GM21825 (cell line): ENCODE data around the gene MGLL.
"Not testable (repeated sequence)": the region's sequence is repeated elsewhere in the genome, so short reads cannot be mapped to it uniquely, and the experiment has no call there.

ENCODE experiments used
- ATAC-seq: cut with Tn5 transposase; IDR thresholded peaks from one replicate; pipeline ENCODE4 v1.9.1; 2021; ENCODE audit warnings: mild to moderate bottlenecking, moderate library complexity; ENCODE audit not compliant: unreplicated experiment

The MGLL gene

GRCh38 chr3:127692501-127693335, 129.6 kb downstream of the MGLL start:
- ATAC-seq, result no peak

GRCh38 chr3:127691974-127692373, 130.3 kb downstream of the MGLL start:
- no peak for ATAC-seq

GRCh38 chr3:127691489-127691888, 130.8 kb downstream of the MGLL start:
- ATAC-seq, result no peak

DNA sequence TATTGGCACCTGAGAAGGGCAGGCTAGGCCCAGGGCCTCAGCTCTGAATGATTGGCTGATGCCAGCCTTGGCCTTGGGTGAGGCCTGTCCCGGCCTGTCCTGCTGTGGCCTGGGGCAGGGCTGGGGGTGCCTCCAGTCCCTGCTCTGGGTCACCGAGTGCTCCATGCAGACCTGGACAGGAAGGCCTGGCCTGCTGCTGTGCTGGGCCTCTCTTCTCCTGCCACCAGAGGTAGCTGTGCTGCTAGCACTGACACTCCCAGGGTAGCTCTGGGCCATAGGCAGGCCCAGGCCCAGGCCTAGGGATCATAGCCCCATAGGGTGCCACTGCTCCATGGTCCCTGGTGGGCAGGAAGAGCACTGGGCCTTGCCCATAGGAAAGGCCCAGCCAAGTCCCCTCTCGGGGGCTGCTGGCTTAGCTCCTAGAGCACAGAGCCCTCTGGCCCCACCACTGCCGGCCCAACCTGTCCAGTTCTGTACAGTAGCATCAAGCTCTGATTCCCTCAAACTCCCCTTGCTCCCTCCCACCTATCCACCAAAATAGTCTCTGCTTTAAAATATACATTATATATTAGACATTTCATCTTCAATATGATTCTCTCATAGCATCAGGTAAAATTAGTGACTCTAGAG, 131.4 kb downstream of the MGLL start:
- ATAC-seq, result no peak

- ATAC-seq, result no peak
Measured at GRCh38 chr3:127690106-127690505, 132.2 kb downstream of the MGLL start.

GRCh38 chr3:127689266-127689860, 133.0 kb downstream of the MGLL start:
- no peak for ATAC-seq

DNA sequence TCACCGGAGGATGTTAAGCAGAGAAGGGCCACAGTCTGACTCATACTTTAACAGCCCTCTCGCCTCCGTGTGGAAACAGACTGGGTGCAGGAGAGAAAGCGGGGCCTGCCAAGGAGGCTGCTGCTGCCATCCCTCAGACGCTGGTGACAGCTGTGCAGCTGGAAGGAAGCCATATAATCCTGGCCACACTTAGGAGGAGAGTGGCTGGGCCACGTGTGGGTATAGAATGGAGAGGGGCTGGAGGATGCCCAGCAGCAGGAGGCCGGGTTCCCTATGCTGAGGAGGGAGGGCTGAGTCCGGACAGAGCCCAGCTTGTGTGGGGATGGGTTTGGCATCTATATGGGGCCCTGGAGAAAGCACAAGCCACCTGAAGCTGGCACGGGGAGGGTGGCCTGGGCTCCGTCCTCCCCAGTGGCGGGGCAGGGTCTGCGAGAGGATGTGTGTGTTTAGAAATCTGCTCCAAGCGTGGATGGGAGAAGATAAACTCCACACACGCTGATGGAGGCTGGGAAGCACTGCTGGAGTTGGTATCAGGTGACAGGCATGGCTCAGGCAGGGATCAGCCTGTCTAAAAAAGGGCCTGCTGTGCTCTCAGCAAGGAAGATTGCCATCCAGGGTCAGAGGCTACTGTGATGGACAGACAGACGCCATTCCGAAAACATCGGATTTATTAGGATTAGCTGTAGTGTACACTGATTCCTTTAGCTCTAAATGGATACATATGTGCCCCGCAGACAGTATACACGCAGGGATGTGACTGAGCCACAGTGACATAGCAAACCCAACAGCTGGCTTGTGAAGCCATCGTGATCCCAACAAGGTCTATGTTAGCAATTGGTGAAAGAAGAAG, 133.7 kb downstream of the MGLL start:
- ATAC-seq, result no peak

GRCh38 chr3:127688022-127688415, 134.3 kb downstream of the MGLL start:
- no peak for ATAC-seq

- ATAC-seq, result no peak
Measured at GRCh38 chr3:127687228-127687737, 135.0 kb downstream of the MGLL start.

DNA sequence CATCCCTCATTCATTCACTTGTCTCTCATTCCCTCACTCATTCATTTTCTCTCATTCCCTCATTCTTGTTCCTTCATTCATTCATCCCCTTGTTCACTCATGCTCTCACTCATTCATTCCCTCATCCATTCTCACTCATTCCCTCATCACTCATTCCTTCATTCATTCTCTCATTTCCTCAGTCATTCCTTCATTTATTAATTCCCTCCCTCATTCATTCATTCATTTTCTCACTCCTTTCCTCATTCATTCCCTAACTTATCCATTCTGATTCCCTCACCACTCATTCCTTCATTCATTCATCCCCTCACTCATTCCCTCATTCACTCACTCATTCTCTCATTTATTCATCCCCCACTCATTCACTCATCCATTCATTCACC, 135.8 kb downstream of the MGLL start:
- ATAC-seq, result no peak

DNA sequence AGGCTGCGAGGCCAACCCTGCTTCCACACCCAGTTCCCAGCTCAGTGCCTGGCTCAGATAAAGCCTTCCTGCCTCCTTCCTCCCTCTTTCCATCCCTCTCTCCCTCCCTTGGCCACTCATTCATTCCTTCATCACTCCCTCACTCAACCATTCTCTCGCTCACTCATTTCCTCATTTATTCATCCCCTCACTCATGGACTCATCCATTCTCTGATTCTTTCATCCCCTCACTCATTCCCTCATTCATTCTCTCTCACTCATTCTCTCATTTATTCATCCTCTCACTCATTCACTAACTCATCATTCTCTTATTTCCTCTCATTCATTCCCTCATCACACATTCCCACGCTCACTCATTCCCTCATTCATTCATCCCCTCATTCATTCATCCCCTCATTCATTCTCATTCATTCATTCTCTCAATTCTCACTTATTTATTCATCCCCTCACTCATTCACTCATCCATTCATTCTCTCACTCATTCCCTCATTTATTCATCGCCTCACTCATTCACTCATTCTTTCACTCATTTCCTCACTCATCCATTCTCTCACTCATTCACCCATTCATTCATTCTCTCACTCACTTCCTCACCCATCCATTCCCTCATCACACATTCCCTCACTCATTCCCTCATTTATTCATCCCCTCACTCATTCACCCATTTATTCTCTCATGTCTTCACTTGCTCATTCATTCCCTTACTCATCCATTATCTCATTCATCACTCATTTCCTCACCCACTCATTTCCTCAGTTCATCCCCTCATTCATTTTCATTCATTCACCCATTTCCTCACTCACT, 136.4 kb downstream of the MGLL start:
- no peak for ATAC-seq

DNA sequence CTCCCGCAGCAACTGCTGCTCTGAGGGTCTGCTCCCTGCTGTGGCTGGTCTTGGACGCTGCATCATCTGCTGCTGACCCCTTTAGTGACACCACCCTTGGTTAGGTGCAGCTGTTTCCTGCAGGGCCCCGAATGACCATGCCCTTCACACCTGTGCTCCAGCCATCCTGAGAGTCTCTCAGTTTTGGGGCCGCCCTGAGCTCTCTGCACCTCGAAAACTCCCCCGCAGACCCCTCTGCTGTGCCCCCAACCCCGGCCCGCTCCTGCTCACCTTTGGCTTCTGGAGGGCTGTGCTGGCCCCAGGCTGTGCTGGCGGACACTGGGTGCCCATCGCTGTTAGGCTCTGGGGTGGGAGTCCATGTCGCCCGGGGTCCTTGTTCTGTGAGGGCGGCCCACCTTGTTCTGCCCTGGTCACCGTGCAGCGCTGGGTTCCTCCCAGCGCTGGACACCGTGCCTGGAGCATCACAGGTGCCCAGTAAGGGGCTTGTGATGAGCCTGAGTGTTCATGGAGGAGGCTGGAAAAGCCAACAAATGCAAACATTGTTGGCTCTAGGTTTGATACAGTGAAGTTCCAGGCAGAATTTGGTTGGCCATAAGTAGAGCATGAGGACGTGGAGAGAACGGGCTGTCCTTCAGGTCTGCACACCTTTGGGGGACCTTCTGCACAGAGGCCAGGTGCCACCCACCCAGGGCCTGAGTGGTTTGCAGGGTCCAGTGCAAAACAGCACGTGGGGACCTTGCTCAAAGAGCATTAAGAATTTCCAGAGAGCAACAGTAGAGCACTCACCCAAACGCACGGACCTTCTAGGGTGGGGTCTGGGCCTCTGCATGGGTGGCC, 137.2 kb downstream of the MGLL start:
- no peak for ATAC-seq

DNA sequence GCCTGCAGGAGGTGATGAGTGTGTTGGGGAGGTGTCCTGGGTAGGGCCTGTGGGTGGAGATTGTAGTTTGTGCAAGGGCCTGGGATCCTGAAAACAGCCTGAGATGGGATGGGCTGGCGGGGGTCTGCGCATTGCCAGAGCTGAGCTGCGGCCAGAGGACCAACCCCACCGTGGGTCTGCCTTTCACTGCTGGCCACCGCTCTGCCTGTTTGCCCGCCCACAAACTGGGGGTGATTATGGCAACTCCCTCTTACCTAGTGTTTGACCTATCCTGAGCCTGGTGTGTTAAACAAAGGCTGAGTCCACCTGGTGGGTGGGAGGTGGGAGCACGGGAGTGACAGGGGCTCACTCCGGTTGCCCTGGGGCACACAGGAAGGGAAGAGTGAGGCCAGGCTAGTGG, 139.8 kb downstream of the MGLL start:
- no peak for ATAC-seq

DNA sequence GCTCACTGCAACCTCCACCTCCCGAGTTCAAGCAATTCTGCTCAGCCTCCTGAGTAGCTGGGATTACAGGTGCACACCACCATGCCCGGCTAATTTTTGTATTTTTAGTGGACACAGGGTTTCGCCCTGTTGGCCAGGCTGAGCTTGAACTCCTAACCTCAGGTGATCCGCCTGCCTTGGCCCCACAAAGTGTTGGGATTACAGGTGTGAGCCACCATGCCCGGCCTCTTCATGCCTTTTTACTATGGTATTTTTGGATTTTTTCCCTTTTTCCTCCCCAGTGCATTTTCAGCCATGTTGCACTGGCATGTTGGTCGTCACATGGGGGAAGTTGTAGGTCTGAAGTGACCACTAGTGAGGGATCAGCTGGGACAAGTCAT, 140.2 kb downstream of the MGLL start:
- ATAC-seq, result not testable (repeated sequence)

DNA sequence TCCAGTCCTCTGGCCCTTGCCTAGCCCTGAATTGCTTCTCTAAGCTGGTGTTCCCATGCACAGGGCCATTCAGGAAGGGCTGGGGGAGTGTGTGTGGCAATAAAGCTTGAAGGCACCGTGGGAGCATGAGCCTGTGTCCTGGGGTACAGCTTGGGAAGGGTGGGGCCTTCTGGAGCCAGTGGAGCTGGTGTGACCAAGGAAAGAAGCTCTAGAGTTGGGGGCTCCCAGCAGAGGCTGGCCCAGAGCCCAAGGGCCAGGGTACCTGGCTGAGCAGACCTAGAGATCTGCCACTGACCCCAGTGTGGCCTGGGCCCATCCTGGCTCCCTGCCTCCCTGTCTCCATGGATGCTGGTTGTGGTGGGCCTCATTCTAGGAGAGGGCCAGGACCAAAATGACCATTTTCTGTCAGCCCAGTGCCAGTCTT, 141.5 kb downstream of the MGLL start:
- ATAC-seq, result no peak

DNA sequence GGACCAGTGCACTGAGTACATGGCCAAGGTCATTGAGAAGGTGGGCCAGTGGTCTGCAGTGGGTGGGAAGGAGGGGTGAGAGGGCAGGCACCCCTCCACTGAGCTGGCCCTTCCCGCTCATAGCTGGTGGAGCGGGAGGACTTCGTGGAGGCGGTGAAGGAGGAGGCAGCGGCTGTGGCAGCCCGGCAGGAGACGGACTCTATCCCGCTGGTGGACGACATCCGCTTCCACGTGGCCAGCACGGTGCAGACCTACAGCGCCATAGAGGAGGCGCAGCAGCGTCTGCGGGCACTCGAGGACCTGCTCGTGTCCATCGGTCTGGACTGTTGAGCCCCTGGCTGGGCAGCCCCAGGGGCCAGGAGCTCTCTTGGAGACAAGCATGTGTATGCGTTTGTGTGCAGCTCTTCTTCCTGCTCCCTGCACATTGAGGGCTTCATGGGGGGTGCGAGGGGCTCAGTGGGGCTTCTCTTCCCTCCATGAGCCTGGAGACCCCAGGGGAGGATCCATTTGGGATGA, 142.1 kb downstream of the MGLL start:
- no peak for ATAC-seq

- ATAC-seq, result no peak
Measured at GRCh38 chr3:127679534-127680145, 142.7 kb downstream of the MGLL start.

- ATAC-seq, result no peak
Measured at GRCh38 chr3:127678611-127679533, 143.4 kb downstream of the MGLL start.
